Endothelial cell of umbilical vein (primary cell): ENCODE data around the gene ATP8A1. TPM values are rescaled to one million over a fixed set of nuclear protein-coding genes. Genes with fewer than 3 reads are reported as not detected.

ENCODE experiments used
- BruUV-seq: library from RNA; stranded (reverse); fragments of 400-500 nt; replicated peaks from 2 replicates; lab custom pipeline; 2021; lab: Mats Ljungman, UMichigan
- CTCF ChIA-PET: fragments of 300-600, 350-600 bp; sonication (Branson Sonifier 250); formaldehyde crosslinking; loops from one replicate; lab custom pipeline; 2021; ENCODE audit warnings: antibody characterized with exemption, inconsistent platforms; lab: Charles Lee
- POLR2A ChIA-PET: fragments of 300-600, 350-600 bp; sonication (Branson Sonifier 250); formaldehyde crosslinking; loops from one replicate; lab custom pipeline; 2021; ENCODE audit warnings: antibody characterized with exemption, inconsistent platforms; lab: Charles Lee
- DNase-seq: peaks from one replicate; pipeline ENCODE4 v3.0.0-alpha.2; 2011; ENCODE audit warnings: low read depth, low spot score
- FAIRE-seq: peaks from 2 replicates; lab custom pipeline; 2011; peaks lifted over from hg19 to GRCh38; lab: Jason Lieb, UNC
- H2AFZ ChIP-seq: 2 replicates; pipeline ENCODE4 v1.6.0; 2012; ENCODE audit warnings: low read depth, low read length, control low read depth, inconsistent platforms
- H3K27ac ChIP-seq: 2 replicates; pipeline ENCODE4 v1.5.1; 2011; ENCODE audit warnings: low read depth, mild to moderate bottlenecking, control low read depth, low read length, moderate library complexity; ENCODE audit not compliant: insufficient read depth
- H3K27me3 ChIP-seq, 2 experiments: 2 replicates each; pipeline versions ENCODE4 v1.6.0 to v1.6.1; 2011; ENCODE audit warnings: low read length in 2 of 2, mixed read lengths in 1 of 2; ENCODE audit not compliant: control insufficient read depth in 2 of 2, insufficient read depth in 2 of 2
- H3K36me3 ChIP-seq, 2 experiments: 2 replicates in 1 of 2; 3 replicates in 1 of 2; pipeline ENCODE4 v1.5.1; 2011; ENCODE audit warnings: low read length in 2 of 2, mild to moderate bottlenecking in 1 of 2, moderate library complexity in 1 of 2; ENCODE audit not compliant: control insufficient read depth in 2 of 2, insufficient read depth in 2 of 2; ENCODE audit errors: extremely low read depth in 1 of 2
- H3K4me1 ChIP-seq: 3 replicates; pipeline ENCODE4 v1.5.1; 2011; ENCODE audit warnings: mild to moderate bottlenecking, low read length; ENCODE audit not compliant: control insufficient read depth, insufficient read depth; ENCODE audit errors: extremely low read depth
- H3K4me2 ChIP-seq: 2 replicates; pipeline ENCODE4 v1.6.1; 2011; ENCODE audit warnings: low read length, control low read depth, mixed read lengths; ENCODE audit not compliant: insufficient read depth
- H3K4me3 ChIP-seq, 3 experiments: fragments of 200-600 bp in 1 of 3; sonication (generic), shearing (Covaris generic) in 1 of 3; replicated peaks in 1 of 3; 2 replicates each; pipeline ENCODE4 v1.5.1; 2011 to 2016; ENCODE audit warnings: control low read depth in 3 of 3, low read length in 3 of 3, mild to moderate bottlenecking in 2 of 3, inconsistent platforms in 1 of 3, low read depth in 1 of 3, moderate library complexity in 1 of 3; ENCODE audit not compliant: insufficient read depth in 1 of 3
- H3K79me2 ChIP-seq: 2 replicates; pipeline ENCODE4 v1.6.0; 2012; ENCODE audit warnings: low read length, inconsistent platforms; ENCODE audit not compliant: control insufficient read depth, insufficient read depth
- H3K9ac ChIP-seq: replicated peaks from 2 replicates; pipeline ENCODE3; 2011; ENCODE audit warnings: low read length, control low read depth; ENCODE audit not compliant: insufficient read depth; ENCODE audit errors: extremely low read depth
- H3K9me1 ChIP-seq: replicated peaks from 3 replicates; pipeline ENCODE4 v1.6.0; 2011; ENCODE audit warnings: mild to moderate bottlenecking, low read length; ENCODE audit not compliant: control insufficient read depth, insufficient read depth; ENCODE audit errors: extremely low read depth
- H3K9me3 ChIP-seq: replicated peaks from 2 replicates; pipeline ENCODE4 v1.5.1; 2012; ENCODE audit warnings: low read length, inconsistent platforms; ENCODE audit not compliant: control insufficient read depth, insufficient read depth
- H4K20me1 ChIP-seq: replicated peaks from 2 replicates; pipeline ENCODE3; 2011; ENCODE audit warnings: mild to moderate bottlenecking, low read length; ENCODE audit not compliant: control insufficient read depth, insufficient read depth; ENCODE audit errors: extremely low read depth
- CTCF ChIP-seq, 2 donors: IDR thresholded peaks; 1 replicate in 1 of 2; 2 replicates in 1 of 2; pipeline ENCODE4 v1.5.1; 2011; ENCODE audit warnings: low read length in 2 of 2, mild to moderate bottlenecking in 2 of 2, moderate library complexity in 2 of 2, control low read depth in 1 of 2, inconsistent platforms in 1 of 2, low read depth in 1 of 2; ENCODE audit not compliant: insufficient read depth in 1 of 2; ENCODE audit errors: extremely low read depth in 1 of 2
- EZH2 ChIP-seq: IDR thresholded peaks from 2 replicates; pipeline ENCODE4 v1.6.1; 2012; ENCODE audit warnings: borderline replicate concordance, low read depth, mild to moderate bottlenecking, moderate library complexity, low read length, inconsistent platforms; ENCODE audit not compliant: severe bottlenecking
- FOS ChIP-seq: IDR thresholded peaks from 2 replicates; pipeline ENCODE4 v1.6.1; 2011; ENCODE audit warnings: mild to moderate bottlenecking, low read length, moderate library complexity, borderline replicate concordance; ENCODE audit not compliant: insufficient read depth
- GATA2 ChIP-seq: IDR thresholded peaks from 2 replicates; pipeline ENCODE4 v1.7.0; 2011; ENCODE audit warnings: low read depth, mild to moderate bottlenecking, moderate library complexity, mixed read lengths, low read length; ENCODE audit not compliant: insufficient read length, insufficient read depth
- JUN ChIP-seq: IDR thresholded peaks from 2 replicates; pipeline ENCODE4 v1.6.1; 2011; ENCODE audit warnings: borderline replicate concordance, low read depth; ENCODE audit not compliant: insufficient read length, insufficient read depth
- MAX ChIP-seq: IDR thresholded peaks from 2 replicates; pipeline ENCODE4 v1.6.1; 2011; ENCODE audit not compliant: insufficient read depth, insufficient read length
- MYC ChIP-seq: IDR thresholded peaks from one replicate; pipeline ENCODE4 v1.6.1; 2011; ENCODE audit warnings: mild to moderate bottlenecking, low read depth, low read length
- POLR2A ChIP-seq: IDR thresholded peaks from 2 replicates; pipeline ENCODE4 v1.6.1; 2012; ENCODE audit warnings: low read depth, mild to moderate bottlenecking, control low read depth, low read length
- POLR2AphosphoS5 ChIP-seq: IDR thresholded peaks from 2 replicates; pipeline ENCODE4 v1.6.1; 2012; ENCODE audit warnings: low read depth, mild to moderate bottlenecking, control low read depth, low read length, moderate library complexity; ENCODE audit not compliant: insufficient read depth
- dilution Hi-C: fragments of 300-500 bp; cut with MboI; formaldehyde crosslinking; loops from one replicate; pipeline ENCODE4 v1.15.0; 2019; ENCODE audit warnings: low sequenced_read_pairs; ENCODE audit not compliant: extremely low pct_ligation_motif_present
- intact Hi-C: fragments of 100-400 bp; cut with micrococcal nuclease; formaldehyde crosslinking; loops from one replicate; pipeline ENCODE4 v1.10.0; 2022
- polyA plus RNA-seq, 4 experiments: library from polyadenylated mRNA; depleted of rRNA in 3 of 4; stranded (reverse) in 3 of 4; unstranded in 1 of 4; fragments of >200 nt; gene quantifications; 2 replicates each; pipeline versions ENCODE4 v1.2.1 to v1.2.3, GENCODE V29; 2011 to 2012; ENCODE audit warnings: missing spikeins in 1 of 4
- total RNA-seq: library from RNA; stranded (reverse); gene quantifications from 2 replicates; pipeline ENCODE4 v1.2.3, GENCODE V29; 2021

Gene ATP8A1
- total and polyA plus RNA-seq, 2 donors (not counting 3 experiments of a cell fraction or from before 2014, with no cell fraction given) = 0.97 to 11.5 TPM

GRCh38 chr4:42515156-42515884 lies 141.6 kb downstream of the ATP8A1 start:
- DNase-seq (no peak), FAIRE-seq (no peak)
- Histone ChIP-seq H4K20me1 (no peaks in the 10 kb centered on the region), H3K4me1 (no peaks in the 10 kb centered on the region), H2AFZ (no peak overlapping the region), H3K79me2 (no peaks in the 10 kb centered on the region), H3K36me3 (no peaks in the 10 kb centered on the region), H3K27me3 (no peaks in the 10 kb centered on the region), H3K9me3 (no peaks in the 10 kb centered on the region), H3K27ac (no peak overlapping the region), H3K9me1 (no peaks in the 10 kb centered on the region), H3K4me2 (no peak overlapping the region), H3K9ac (no peak overlapping the region), H3K4me3 (no peak overlapping the region)
- dilution Hi-C loops = no loop called here
- ChIA-PET CTCF (interaction anchor here (1.0 to 1.8 kb wide), 2 partner anchors 144 to 235 kb away, joined by 3 to 5 read pairs; no protein-coding TSS in a partner anchor), POLR2A (no interaction called here)
- TF ChIP-seq POLR2A (no peak), CTCF (IDR thresholded peaks at IDR 0.05; ENCODE audit: extremely low read depth in 1 of 2, insufficient read depth in 1 of 2, low read depth in 1 of 2, low read length in 2 of 2) (no peak), FOS (no peak), POLR2AphosphoS5 (no peak), MAX (no peak), JUN (no peak), MYC (no peak), GATA2 (no peak), EZH2 (no peak)
- BruUV-seq = no TSS peak
- intact Hi-C loops = no loop called here
